Stomach (tissue), 9 donors: Measurements from ENCODE around the gene HOXC13. TPM values are rescaled to one million over a fixed set of nuclear protein-coding genes. Genes with fewer than 3 reads are reported as not detected.

Experiments
- DNase-seq, 2 donors: peaks; one replicate each; pipeline versions ENCODE4 v3.0.0 to v3.0.0-alpha.2; 2013 to 2019
- H3K27ac ChIP-seq, 5 donors: fragments of 200-600 bp in 4 of 5; sonication (generic) in 4 of 5; one replicate each; pipeline ENCODE4 v1.5.1; 2013 to 2019; ENCODE audit warnings: mild to moderate bottlenecking in 1 of 5, moderate library complexity in 1 of 5
- H3K27me3 ChIP-seq, 3 donors: fragments of 200-600 bp; sonication (generic); one replicate each; pipeline ENCODE4 v1.5.1; 2017 to 2019; ENCODE audit warnings: mixed run types in 1 of 3
- H3K36me3 ChIP-seq, 4 donors: fragments of 200-600 bp; sonication (generic); 1 replicate in 3 of 4; 2 replicates in 1 of 4; pipeline ENCODE4 v1.5.1; 2016 to 2019
- H3K4me1 ChIP-seq, 4 donors: fragments of 200-600 bp; sonication (generic); one replicate each; pipeline ENCODE4 v1.5.1; 2016 to 2019
- H3K4me3 ChIP-seq, 4 donors: fragments of 200-600 bp; sonication (generic) in 3 of 4; one replicate each; pipeline ENCODE4 v1.5.1; 2016 to 2019; ENCODE audit warnings: mild to moderate bottlenecking in 1 of 4
- H3K9me3 ChIP-seq, 4 donors: fragments of 200-600 bp; sonication (generic); one replicate each; pipeline ENCODE4 v1.5.1; 2016 to 2019
- CTCF ChIP-seq, 7 experiments: fragments of 450-650 bp in 4 of 7; fragments of 200-600 bp in 3 of 7; sonication (generic) in 3 of 7; IDR thresholded peaks; one replicate each; pipeline ENCODE4 v1.5.1; 2016 to 2019; ENCODE audit warnings: antibody characterized with exemption in 7 of 7, control low read depth in 2 of 7, mild to moderate bottlenecking in 1 of 7
- EP300 ChIP-seq: sonication (generic); formaldehyde crosslinking; IDR thresholded peaks from one replicate; pipeline ENCODE4 v1.6.1; 2017; ENCODE audit warnings: antibody characterized with exemption
- POLR2A ChIP-seq, 4 donors: fragments of 450-650 bp; IDR thresholded peaks; one replicate each; pipeline ENCODE4 v1.6.1; 2016; ENCODE audit warnings: antibody characterized with exemption in 4 of 4, control low read depth in 2 of 4, mild to moderate bottlenecking in 1 of 4, moderate library complexity in 1 of 4
- POLR2AphosphoS5 ChIP-seq, 3 donors: sonication (generic); formaldehyde crosslinking; IDR thresholded peaks; one replicate each; pipeline ENCODE4 v1.6.1; 2016; ENCODE audit warnings: antibody characterized with exemption in 3 of 3
- WGBS, 5 donors: extraction: QIAGEN DNeasy Blood & Tissue Kit in 3 of 5; methylation state at CpG; one replicate each; pipeline versions ENCODE4 v1.1.5 to v1.1.7; 2013 to 2018; 5-methylcytosine and 5-hydroxymethylcytosine counted together
- intact Hi-C: fragments of 100-400 bp; cut with DNase I; formaldehyde crosslinking; loops from one replicate; pipeline ENCODE4 v1.15.1; 2023; ENCODE audit warnings: low total_unique reads
- polyA plus RNA-seq, 3 donors: library from polyadenylated mRNA; stranded (reverse); fragments of 200-250 nt; gene quantifications; one replicate each; pipeline ENCODE4 v1.2.3, GENCODE V29; 2013
- total RNA-seq, 5 donors: library from RNA; depleted of rRNA; stranded (reverse); fragments of >200 nt; gene quantifications; one replicate each; pipeline versions ENCODE4 v1.1.0 to v1.2.3, GENCODE V29; 2014 to 2016
- donor health status: healthy with polysubstance abuse.
- donor health status: Bipolar disorder and iron deficiency.
- donor health status: healthy.

Gene HOXC13
- total and polyA plus RNA-seq, 8 donors, result not detected

- 3 to 8% (median 4%) methylated on average over 10 of the region's 10 CpGs for WGBS, 5 donors
- H3K4me1 ChIP-seq, result peaks cover 8 to 41% (median 18%) of the 10 kb centered on the region in 4 donors
- no peaks in the 10 kb centered on the region for H3K36me3 ChIP-seq
- TF ChIP-seq POLR2A (IDR thresholded peaks at IDR 0.05) (no peak), CTCF (IDR thresholded peaks at IDR 0.05) (no peak), POLR2AphosphoS5 (IDR thresholded peaks at IDR 0.05) (no peak), EP300 (no peak)
- peaks cover 62 to 100% (median 98%) of the 10 kb centered on the region in 3 donors for H3K27me3 ChIP-seq
- no peak overlapping the region for H3K27ac ChIP-seq
- H3K4me3 ChIP-seq, result no peak overlapping the region
- H3K9me3 ChIP-seq, result peaks cover 0 to 9% (median 0%) of the 10 kb centered on the region in 4 donors
- DNase-seq, result no peak
- intact Hi-C loops, result no loop called here
Measured at GRCh38 chr12:53950437-53950773, 11.8 kb downstream of the HOXC13 start.

GRCh38 chr12:53950789-53951576 is 12.4 kb downstream of the HOXC13 start:
- WGBS, 5 donors, result 3 to 11% (median 5%) methylated on average over 20 to 34 of the region's 34 CpGs

GRCh38 chr12:53951577-53952334 is 13.1 kb downstream of the HOXC13 start:
- H3K27ac ChIP-seq, result no peak overlapping the region
- intact Hi-C loops, result no loop called here

More at GRCh38 chr12:53950789-53951576, 12.4 kb downstream of the HOXC13 start:
- Histone ChIP-seq H3K36me3 (no peaks in the 10 kb centered on the region), H3K9me3 (peaks cover 0 to 10% (median 0%) of the 10 kb centered on the region in 4 donors), H3K4me3 (no peak overlapping the region), H3K27me3 (peaks cover 62 to 100% (median 98%) of the 10 kb centered on the region in 3 donors), H3K4me1 (peaks cover 8 to 45% (median 18%) of the 10 kb centered on the region in 4 donors), H3K27ac (no peak overlapping the region)
- TF ChIP-seq POLR2AphosphoS5 (IDR thresholded peaks at IDR 0.05), result no peak
- TF ChIP-seq CTCF (IDR thresholded peaks at IDR 0.05), result no peak
- no peak for TF ChIP-seq EP300
- DNase-seq, result no peak
- intact Hi-C loops, result no loop called here

More at GRCh38 chr12:53951577-53952334, 13.1 kb downstream of the HOXC13 start:
- DNase-seq, result no peak
- whole genome bisulfite sequencing, 5 donors, result 4 to 9% (median 5%) methylated on average over 31 to 47 of the region's 47 CpGs
- Histone ChIP-seq H3K36me3 (no peaks in the 10 kb centered on the region), H3K4me3 (no peak overlapping the region), H3K9me3 (peaks cover 0 to 10% (median 0%) of the 10 kb centered on the region in 4 donors), H3K4me1 (peaks cover 8 to 51% (median 18%) of the 10 kb centered on the region in 4 donors), H3K27me3 (peaks cover 69 to 100% (median 98%) of the 10 kb centered on the region in 3 donors)
- TF ChIP-seq POLR2AphosphoS5 (IDR thresholded peaks at IDR 0.05) (no peak), CTCF (IDR thresholded peaks at IDR 0.05) (no peak)
